OCI-LY7 (cell line): ENCODE results near the gene SNPH.

Source experiments
- EZH2phosphoT487 ChIP-seq: fragments of 200-600 bp; sonication (generic); IDR thresholded peaks from 2 replicates; pipeline ENCODE4 v1.6.1; 2018; ENCODE audit warnings: low read depth, borderline replicate concordance, mild to moderate bottlenecking, mixed run types, antibody characterized with exemption, low read length, moderate library complexity, mixed read lengths
- TF ChIP-seq, protein P1 (sequence below): fragments of 200-600 bp; sonication (generic); conservative IDR thresholded peaks from 2 replicates; pipeline ENCODE4 v1.5.1; 2014; ENCODE audit warnings: mild to moderate bottlenecking, antibody characterized with exemption, low read length, moderate library complexity, mixed read lengths

DNA sequence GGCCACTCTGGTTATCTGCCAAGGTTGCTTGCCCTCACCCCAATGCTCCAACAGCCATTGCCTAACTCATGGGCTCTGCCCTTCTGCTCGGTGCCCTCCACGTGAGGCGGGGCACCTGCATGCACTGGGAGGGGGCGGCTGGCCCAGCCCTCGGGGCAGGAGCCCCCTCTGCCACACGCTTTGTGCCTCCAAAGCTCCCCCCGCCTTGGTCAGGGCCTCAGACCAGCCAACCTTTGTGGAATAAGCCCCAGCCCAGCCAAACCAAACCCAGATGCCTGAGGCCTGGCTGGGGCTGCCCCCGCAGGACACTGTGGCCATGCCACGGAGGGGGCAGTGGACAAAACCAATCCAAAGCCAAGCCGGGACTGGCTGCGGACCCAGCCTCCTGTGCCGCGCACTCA is 41.5 kb downstream of the SNPH start:
- TF ChIP-seq, protein P1, sequence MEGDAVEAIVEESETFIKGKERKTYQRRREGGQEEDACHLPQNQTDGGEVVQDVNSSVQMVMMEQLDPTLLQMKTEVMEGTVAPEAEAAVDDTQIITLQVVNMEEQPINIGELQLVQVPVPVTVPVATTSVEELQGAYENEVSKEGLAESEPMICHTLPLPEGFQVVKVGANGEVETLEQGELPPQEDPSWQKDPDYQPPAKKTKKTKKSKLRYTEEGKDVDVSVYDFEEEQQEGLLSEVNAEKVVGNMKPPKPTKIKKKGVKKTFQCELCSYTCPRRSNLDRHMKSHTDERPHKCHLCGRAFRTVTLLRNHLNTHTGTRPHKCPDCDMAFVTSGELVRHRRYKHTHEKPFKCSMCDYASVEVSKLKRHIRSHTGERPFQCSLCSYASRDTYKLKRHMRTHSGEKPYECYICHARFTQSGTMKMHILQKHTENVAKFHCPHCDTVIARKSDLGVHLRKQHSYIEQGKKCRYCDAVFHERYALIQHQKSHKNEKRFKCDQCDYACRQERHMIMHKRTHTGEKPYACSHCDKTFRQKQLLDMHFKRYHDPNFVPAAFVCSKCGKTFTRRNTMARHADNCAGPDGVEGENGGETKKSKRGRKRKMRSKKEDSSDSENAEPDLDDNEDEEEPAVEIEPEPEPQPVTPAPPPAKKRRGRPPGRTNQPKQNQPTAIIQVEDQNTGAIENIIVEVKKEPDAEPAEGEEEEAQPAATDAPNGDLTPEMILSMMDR = no peak
- no peak for TF ChIP-seq EZH2phosphoT487
